Measurements from ENCODE around the gene APBA3. TPM values are rescaled to one million over a fixed set of nuclear protein-coding genes. Genes with fewer than 3 reads are reported as not detected.

Gene APBA3
- total RNA-seq, 1 donor = 24.2 TPM

GRCh38 chr19:3785938-3786824, 24.7 kb upstream of the APBA3 start, which contains the start of gene MATK:
Gene MATK, minus strand, starts transcription at chr19:3786381. Its CDS starts 1,246 bp downstream, at chr19:3785135.
- Histone ChIP-seq H3K27ac (ENCODE audit: low read depth, low read length) (no peak within 1 kb of the TSS), H3K4me1 (ENCODE audit: insufficient read depth, low read length) (no peaks in the 10 kb centered on the region), H3K9me3 (ENCODE audit: low read depth, low read length) (peaks cover 12% of the 10 kb centered on the region), H2AFZ (ENCODE audit: low read length) (no peak within 1 kb of the TSS), H3K36me3 (ENCODE audit: insufficient read depth, low read length) (no peaks in the 10 kb centered on the region), H3K27me3 (ENCODE audit: insufficient read depth, low read length) (peaks cover 9% of the 10 kb centered on the region), H4K20me1 (ENCODE audit: insufficient read depth, low read length) (no peaks in the 10 kb centered on the region), H3K79me2 (ENCODE audit: insufficient read depth, low read length) (no peaks in the 10 kb centered on the region), H3K4me2 (ENCODE audit: insufficient read depth, low read length) (no peak within 1 kb of the TSS), H3K4me3 (ENCODE audit: insufficient read depth, low read length) (no peak within 1 kb of the TSS)
- DNase-seq (ENCODE audit: insufficient read length, low spot score, missing footprints) = peak; percentile 81
- no peak for TF ChIP-seq CTCF (IDR thresholded peaks at IDR 0.05; ENCODE audit: extremely low read depth, low read depth, low read length)

GRCh38 chr19:3785451-3785937, 24.0 kb upstream of the APBA3 start:
- Histone ChIP-seq H3K4me2 (ENCODE audit: insufficient read depth, low read length) (no peak overlapping the region), H3K27me3 (ENCODE audit: insufficient read depth, low read length) (peaks cover 9% of the 10 kb centered on the region), H3K9me3 (ENCODE audit: low read depth, low read length) (peaks cover 13% of the 10 kb centered on the region), H3K36me3 (ENCODE audit: insufficient read depth, low read length) (no peaks in the 10 kb centered on the region), H3K4me3 (ENCODE audit: insufficient read depth, low read length) (no peak overlapping the region), H3K4me1 (ENCODE audit: insufficient read depth, low read length) (no peaks in the 10 kb centered on the region), H4K20me1 (ENCODE audit: insufficient read depth, low read length) (no peaks in the 10 kb centered on the region), H3K27ac (ENCODE audit: low read depth, low read length) (no peak overlapping the region), H3K79me2 (ENCODE audit: insufficient read depth, low read length) (no peaks in the 10 kb centered on the region), H2AFZ (ENCODE audit: low read length) (no peak overlapping the region)
- TF ChIP-seq CTCF (IDR thresholded peaks at IDR 0.05; ENCODE audit: extremely low read depth, low read depth, low read length) = no peak
- no peak for DNase-seq (ENCODE audit: insufficient read length, low spot score, missing footprints)

GRCh38 chr19:3784607-3785450, 23.3 kb upstream of the APBA3 start:
- peaks cover 9% of the 10 kb centered on the region for H3K27me3 ChIP-seq (ENCODE audit: insufficient read depth, low read length)
- H3K4me3 ChIP-seq (ENCODE audit: insufficient read depth, low read length) = no peak overlapping the region
- TF ChIP-seq CTCF (IDR thresholded peaks at IDR 0.05; ENCODE audit: extremely low read depth, low read depth, low read length) = no peak
- H3K36me3 ChIP-seq (ENCODE audit: insufficient read depth, low read length) = no peaks in the 10 kb centered on the region
- no peak overlapping the region for H2AFZ ChIP-seq (ENCODE audit: low read length)
- H4K20me1 ChIP-seq (ENCODE audit: insufficient read depth, low read length) = no peaks in the 10 kb centered on the region
- H3K4me1 ChIP-seq (ENCODE audit: insufficient read depth, low read length) = no peaks in the 10 kb centered on the region
- peak; percentile 90 for DNase-seq (ENCODE audit: insufficient read length, low spot score, missing footprints)
- no peaks in the 10 kb centered on the region for H3K79me2 ChIP-seq (ENCODE audit: insufficient read depth, low read length)
- peaks cover 13% of the 10 kb centered on the region for H3K9me3 ChIP-seq (ENCODE audit: low read depth, low read length)
- H3K27ac ChIP-seq (ENCODE audit: low read depth, low read length) = no peak overlapping the region
- H3K4me2 ChIP-seq (ENCODE audit: insufficient read depth, low read length) = no peak overlapping the region

Data from osteoblast (primary cell).